ENCODE results near the gene GPC6. TPM values are rescaled to one million over a fixed set of nuclear protein-coding genes. Genes with fewer than 3 reads are reported as not detected.

The GPC6 gene
- total RNA-seq, 1 donor from 2014 or later = 5.5 TPM

- no peaks in the 10 kb centered on the region for H3K27me3 ChIP-seq (ENCODE audit: control insufficient read depth, insufficient read depth, low read length)
- no peaks in the 10 kb centered on the region for H3K36me3 ChIP-seq (ENCODE audit: control insufficient read depth, insufficient read depth, low read length)
- FAIRE-seq = no peak
- H3K4me3 ChIP-seq (ENCODE audit: low read depth, low read length) = no peak overlapping the region
- TF ChIP-seq CTCF (IDR thresholded peaks at IDR 0.05; ENCODE audit: insufficient read depth, low read length, severe bottlenecking) = no peak
- no peak for DNase-seq (ENCODE audit: low read depth)
Measured at GRCh38 chr13:93549326-93550005, 322.9 kb downstream of the GPC6 start.

- no peak for FAIRE-seq
- H3K36me3 ChIP-seq (ENCODE audit: control insufficient read depth, insufficient read depth, low read length) = no peaks in the 10 kb centered on the region
- no peak overlapping the region for H3K4me3 ChIP-seq (ENCODE audit: low read depth, low read length)
- no peak for DNase-seq (ENCODE audit: low read depth)
- no peak for TF ChIP-seq CTCF (IDR thresholded peaks at IDR 0.05; ENCODE audit: insufficient read depth, low read length, severe bottlenecking)
- H3K27me3 ChIP-seq (ENCODE audit: control insufficient read depth, insufficient read depth, low read length) = no peaks in the 10 kb centered on the region
Measured at GRCh38 chr13:93550236-93550635, 323.6 kb downstream of the GPC6 start.

GRCh38 chr13:93552596-93552995, 326.0 kb downstream of the GPC6 start:
- peak; percentile 5 for DNase-seq (ENCODE audit: low read depth)
- no peak overlapping the region for H3K4me3 ChIP-seq (ENCODE audit: low read depth, low read length)
- FAIRE-seq = no peak
- H3K36me3 ChIP-seq (ENCODE audit: control insufficient read depth, insufficient read depth, low read length) = no peaks in the 10 kb centered on the region
- TF ChIP-seq CTCF (IDR thresholded peaks at IDR 0.05; ENCODE audit: insufficient read depth, low read length, severe bottlenecking) = no peak
- H3K27me3 ChIP-seq (ENCODE audit: control insufficient read depth, insufficient read depth, low read length) = no peaks in the 10 kb centered on the region

GRCh38 chr13:93554514-93554913, 327.9 kb downstream of the GPC6 start:
- Histone ChIP-seq H3K4me3 (ENCODE audit: low read depth, low read length) (no peak overlapping the region), H3K27me3 (ENCODE audit: control insufficient read depth, insufficient read depth, low read length) (no peaks in the 10 kb centered on the region), H3K36me3 (ENCODE audit: control insufficient read depth, insufficient read depth, low read length) (no peaks in the 10 kb centered on the region)
- FAIRE-seq (no peak), DNase-seq (ENCODE audit: low read depth) (no peak)
- TF ChIP-seq CTCF (IDR thresholded peaks at IDR 0.05; ENCODE audit: insufficient read depth, low read length, severe bottlenecking) = no peak

- no peak for DNase-seq (ENCODE audit: low read depth)
- Histone ChIP-seq H3K36me3 (ENCODE audit: control insufficient read depth, insufficient read depth, low read length) (no peaks in the 10 kb centered on the region), H3K4me3 (ENCODE audit: low read depth, low read length) (no peak overlapping the region), H3K27me3 (ENCODE audit: control insufficient read depth, insufficient read depth, low read length) (no peaks in the 10 kb centered on the region)
- no peak for FAIRE-seq
- no peak for TF ChIP-seq CTCF (IDR thresholded peaks at IDR 0.05; ENCODE audit: insufficient read depth, low read length, severe bottlenecking)
Measured at GRCh38 chr13:93558637-93559036, 332.0 kb downstream of the GPC6 start.

- Histone ChIP-seq H3K27me3 (ENCODE audit: control insufficient read depth, insufficient read depth, low read length) (no peaks in the 10 kb centered on the region), H3K36me3 (ENCODE audit: control insufficient read depth, insufficient read depth, low read length) (no peaks in the 10 kb centered on the region), H3K4me3 (ENCODE audit: low read depth, low read length) (no peak overlapping the region)
- TF ChIP-seq CTCF (IDR thresholded peaks at IDR 0.05; ENCODE audit: insufficient read depth, low read length, severe bottlenecking) = no peak
- no peak for FAIRE-seq
- peak; percentile 93 for DNase-seq (ENCODE audit: low read depth)
Measured at GRCh38 chr13:93559718-93560117, 333.1 kb downstream of the GPC6 start.
